ENCODE results near the gene CCNL2. TPM values are rescaled to one million over a fixed set of nuclear protein-coding genes. Genes with fewer than 3 reads are reported as not detected.

Gene CCNL2
- total and polyA plus RNA-seq, 2 experiments from 2014 or later: 115 to 146 TPM

DNA sequence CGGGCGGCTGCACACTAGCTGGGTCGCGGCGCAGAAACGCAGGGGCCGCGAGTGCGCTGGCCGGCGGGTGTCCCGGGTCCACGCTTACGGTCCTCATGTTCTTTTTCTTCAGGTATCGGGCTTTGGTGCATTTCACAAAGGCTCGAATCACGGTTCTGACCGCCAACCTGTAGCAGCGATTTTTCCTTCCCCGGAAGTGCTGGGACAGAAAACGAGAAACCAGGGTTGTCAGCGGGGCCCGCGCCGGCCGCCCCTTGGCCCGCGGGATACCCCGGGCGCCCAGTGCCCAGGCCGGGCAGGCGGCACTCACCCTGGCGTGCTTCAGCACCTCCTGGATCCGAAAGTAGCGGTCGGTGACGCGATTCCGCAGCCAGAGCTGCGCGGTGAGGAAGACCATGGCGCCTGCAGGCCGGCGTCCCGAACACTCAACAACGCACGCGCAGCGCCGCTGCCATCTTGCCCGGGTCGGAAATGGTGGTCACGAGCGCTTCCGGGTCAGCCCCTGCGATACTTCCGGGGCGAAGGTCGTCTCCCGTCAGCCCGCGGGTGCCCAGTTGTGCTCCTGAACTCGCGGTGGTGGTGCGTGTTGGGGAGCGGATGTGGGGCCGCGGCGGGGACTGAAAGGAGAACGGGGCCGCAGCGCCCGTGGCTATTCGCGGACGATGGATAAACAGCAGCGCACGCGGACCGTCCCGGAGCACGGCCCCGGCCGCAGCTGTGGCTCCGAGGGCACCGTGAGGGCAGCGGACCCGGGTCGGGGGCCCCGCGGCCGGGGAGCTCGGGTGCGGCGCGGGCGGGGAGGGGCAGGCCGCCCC lies 7.9 kb upstream of the CCNL2 start, which contains the start of gene MRPL20:
MRPL20 (minus strand) TSS at position 473 of the 815 bp plus-strand sequence; CDS start at position 397, 76 bp downstream.
- peaks cover 9% of the 10 kb centered on the region for H3K9me3 Mint-ChIP-seq
- Histone ChIP-seq H2AFZ (peak within 1 kb of the TSS; percentile 76; the same call in 1 of the 2 replicates), H3K4me1 (ENCODE audit: insufficient read depth) (peaks cover 39% of the 10 kb centered on the region), H3K36me3 (ENCODE audit: insufficient read depth) (peaks cover 32% of the 10 kb centered on the region), H3K4me3 (peak within 1 kb of the TSS; percentile 98), H3K9me2 (ENCODE audit: insufficient read depth) (no peaks in the 10 kb centered on the region), H3K4me2 (peak within 1 kb of the TSS; percentile 75), H3K27ac (ENCODE audit: low read depth) (peak within 1 kb of the TSS; percentile 100), H4K20me1 (replicated peaks; ENCODE audit: insufficient read depth) (peaks cover 16% of the 10 kb centered on the region), H3K79me2 (replicated peaks; ENCODE audit: insufficient read depth) (peaks cover 48% of the 10 kb centered on the region), H3K27me3 (ENCODE audit: insufficient read depth) (no peaks in the 10 kb centered on the region), H3F3A (replicated peaks; ENCODE audit: low read depth) (peaks cover 56% of the 10 kb centered on the region)
- ATAC-seq: peak; percentile 83
- H3K4me1 Mint-ChIP-seq: peaks cover 41% of the 10 kb centered on the region
- peak within 1 kb of the TSS; percentile 93 for H3K4me3 Mint-ChIP-seq
- no peak for TF ChIP-seq ZNF331 (CRISPR knock-in tag; IDR thresholded peaks at IDR 0.05; ENCODE audit: low read depth)
- TF ChIP-seq REST (IDR thresholded peaks at IDR 0.05; ENCODE audit: unreplicated experiment): peak; percentile 28
- TF ChIP-seq CREB1 (CRISPR knock-in tag; IDR thresholded peaks at IDR 0.05; ENCODE audit: low read depth): 0 out of 2 replicates have a peak, but pooled peaks have one; percentile 54
- TF ChIP-seq POLR2AphosphoS5 (IDR thresholded peaks at IDR 0.05; ENCODE audit: low read depth): peak; percentile 98
- no peak for TF ChIP-seq NANOG (IDR thresholded peaks at IDR 0.05; ENCODE audit: borderline replicate concordance)
- peak; percentile 98 for TF ChIP-seq ETS1 (IDR thresholded peaks at IDR 0.05)
- no peak for TF ChIP-seq STAT1 (IDR thresholded peaks at IDR 0.05; ENCODE audit: unreplicated experiment)
- DNase-seq (ENCODE audit: low spot score): peak; percentile 96
- H3K27me3 Mint-ChIP-seq (ENCODE audit: insufficient read depth, low read depth, poor library complexity): peaks cover 25% of the 10 kb centered on the region
- peak within 1 kb of the TSS; percentile 91 for H3K27ac Mint-ChIP-seq
- peaks cover 73% of the 10 kb centered on the region for H3K36me3 Mint-ChIP-seq (ENCODE audit: low read depth)

DNA sequence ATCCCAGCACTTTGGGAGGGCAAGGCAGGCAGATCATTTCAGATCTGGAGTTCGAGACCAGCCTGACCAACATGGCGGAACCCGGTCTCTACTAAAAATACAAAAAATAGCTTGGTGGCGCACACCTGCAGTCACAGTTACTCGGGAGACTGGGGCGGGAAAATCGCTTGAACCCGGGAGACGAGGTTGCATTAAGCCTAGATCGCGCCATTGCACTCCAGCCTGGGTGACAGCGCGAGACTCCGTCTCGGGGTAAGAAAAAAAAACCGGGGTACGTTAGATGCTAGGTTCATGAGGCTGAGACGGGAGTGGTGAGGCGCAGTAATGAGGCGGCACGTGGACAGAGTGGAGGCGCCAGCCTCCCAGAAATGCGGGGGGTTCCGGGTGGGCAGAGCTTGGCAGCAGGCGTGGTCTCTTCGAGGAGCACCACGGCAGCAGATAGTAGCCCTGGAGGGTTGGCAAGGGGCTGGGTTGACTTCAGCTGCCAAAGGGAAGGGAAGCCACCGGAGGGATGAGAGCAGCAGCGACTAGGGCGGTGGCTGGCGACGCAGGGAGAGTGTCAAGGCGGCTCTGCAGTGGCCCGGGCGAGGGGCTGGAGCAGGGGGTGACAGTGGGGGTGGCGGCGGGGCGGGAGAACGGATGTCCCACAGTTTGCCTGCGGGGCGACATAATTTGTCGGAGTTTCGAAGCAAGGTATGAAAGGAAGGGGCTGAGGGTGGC lies 7.1 kb upstream of the CCNL2 start:
- Histone ChIP-seq H4K20me1 (replicated peaks; ENCODE audit: insufficient read depth) (peaks cover 16% of the 10 kb centered on the region), H3K4me1 (ENCODE audit: insufficient read depth) (peaks cover 37% of the 10 kb centered on the region), H3K27ac (ENCODE audit: low read depth) (peak overlapping the region; percentile 92), H3K4me3 (peak overlapping the region; percentile 98), H3F3A (replicated peaks; ENCODE audit: low read depth) (peaks cover 62% of the 10 kb centered on the region), H2AFZ (0 out of 2 replicates have a peak overlapping the region, but pooled peaks have one; percentile 76), H3K79me2 (replicated peaks; ENCODE audit: insufficient read depth) (peaks cover 48% of the 10 kb centered on the region), H3K36me3 (ENCODE audit: insufficient read depth) (peaks cover 37% of the 10 kb centered on the region), H3K9me2 (ENCODE audit: insufficient read depth) (no peaks in the 10 kb centered on the region), H3K27me3 (ENCODE audit: insufficient read depth) (no peaks in the 10 kb centered on the region), H3K4me2 (peak overlapping the region; percentile 75)
- peaks cover 45% of the 10 kb centered on the region for H3K4me1 Mint-ChIP-seq
- H3K36me3 Mint-ChIP-seq (ENCODE audit: low read depth): peaks cover 74% of the 10 kb centered on the region
- peaks cover 30% of the 10 kb centered on the region for H3K27me3 Mint-ChIP-seq (ENCODE audit: insufficient read depth, low read depth, poor library complexity)
- peaks cover 4% of the 10 kb centered on the region for H3K9me3 Mint-ChIP-seq
- DNase-seq (ENCODE audit: low spot score) (no peak), ATAC-seq (no peak; the same call in 2 of the 3 replicates)
- H3K27ac Mint-ChIP-seq: peak overlapping the region; percentile 84
- H3K4me3 Mint-ChIP-seq: peak overlapping the region; percentile 93
- no peak for TF ChIP-seq NANOG (IDR thresholded peaks at IDR 0.05; ENCODE audit: borderline replicate concordance)
- 0 out of 2 replicates have a peak, but pooled peaks have one; percentile 22 for TF ChIP-seq POLR2AphosphoS5 (IDR thresholded peaks at IDR 0.05; ENCODE audit: low read depth)
- no peak for TF ChIP-seq STAT1 (IDR thresholded peaks at IDR 0.05; ENCODE audit: unreplicated experiment)
